ENCODE measurements around the gene STMN3.
A peak's percentile ranks its signal among the peaks of the same experiment; 100 is the strongest.

Gene STMN3

GRCh38 chr20:63653041-63653973, at the start of gene STMN3:
Gene STMN3, minus strand, starts transcription at chr20:63653424. Its CDS starts 79 bp downstream, at chr20:63653345.
- DNase-seq: peak; percentile 87

- DNase-seq: no peak
Measured at GRCh38 chr20:63702036-63702665, 48.9 kb upstream of the STMN3 start.

GRCh38 chr20:63701329-63702035, 48.3 kb upstream of the STMN3 start:
- DNase-seq: no peak

DNA sequence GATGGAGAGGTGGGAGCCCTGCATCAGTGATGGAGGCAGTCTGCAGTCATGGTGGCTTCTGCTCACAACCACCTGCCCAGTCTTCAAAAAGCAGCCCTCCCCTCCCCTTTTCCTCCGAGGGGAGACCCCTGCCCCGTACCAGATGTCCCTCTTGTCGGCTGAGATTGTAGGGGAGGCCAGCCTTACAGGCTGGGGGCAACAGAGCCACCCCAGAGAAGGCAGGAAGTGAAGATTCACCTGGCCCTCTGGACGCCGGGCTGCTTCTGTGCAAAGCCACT, 47.8 kb upstream of the STMN3 start:
- DNase-seq: no peak

DNA sequence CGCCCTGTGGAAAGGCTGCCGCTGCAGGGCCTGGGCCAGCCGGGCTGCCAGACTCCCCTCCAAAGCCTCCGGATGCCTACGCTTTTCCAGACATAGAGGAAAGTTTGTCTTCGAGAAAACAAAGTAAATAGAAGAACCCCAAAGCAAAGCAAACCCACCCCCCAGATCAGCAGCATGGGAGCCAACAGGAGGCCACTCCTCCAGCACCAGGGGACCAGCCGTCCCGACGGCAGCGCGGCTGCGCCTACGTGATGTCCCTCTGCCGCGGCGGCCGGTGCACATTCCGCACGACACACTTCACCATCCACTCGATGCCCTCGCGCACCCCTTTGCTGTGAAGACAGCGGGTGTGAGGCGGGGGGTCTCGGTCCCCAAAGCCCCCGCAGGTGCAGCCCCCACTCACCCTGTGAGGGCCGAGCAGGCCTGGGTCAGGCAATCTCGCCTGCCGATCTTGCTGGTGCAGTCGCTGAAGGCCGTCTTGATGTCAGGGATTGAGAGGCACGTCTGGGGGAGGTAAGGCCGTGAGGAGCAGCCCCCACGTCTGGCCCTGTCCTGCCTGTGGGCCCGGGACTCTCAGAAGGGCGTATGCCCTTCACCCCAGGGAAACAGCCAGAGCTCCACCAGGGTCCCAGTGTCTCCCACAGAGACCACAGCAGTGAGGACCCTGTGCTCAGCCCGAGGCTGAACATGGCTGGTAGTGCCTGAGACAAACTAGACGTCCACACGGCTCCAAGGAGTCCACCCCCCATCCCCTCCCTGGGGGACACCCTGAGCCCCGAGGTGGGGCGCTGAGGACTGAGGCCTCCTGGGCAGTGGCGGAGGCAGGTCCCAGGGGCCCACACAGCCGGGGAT, 47.2 kb upstream of the STMN3 start:
- no peak for DNase-seq

DNA sequence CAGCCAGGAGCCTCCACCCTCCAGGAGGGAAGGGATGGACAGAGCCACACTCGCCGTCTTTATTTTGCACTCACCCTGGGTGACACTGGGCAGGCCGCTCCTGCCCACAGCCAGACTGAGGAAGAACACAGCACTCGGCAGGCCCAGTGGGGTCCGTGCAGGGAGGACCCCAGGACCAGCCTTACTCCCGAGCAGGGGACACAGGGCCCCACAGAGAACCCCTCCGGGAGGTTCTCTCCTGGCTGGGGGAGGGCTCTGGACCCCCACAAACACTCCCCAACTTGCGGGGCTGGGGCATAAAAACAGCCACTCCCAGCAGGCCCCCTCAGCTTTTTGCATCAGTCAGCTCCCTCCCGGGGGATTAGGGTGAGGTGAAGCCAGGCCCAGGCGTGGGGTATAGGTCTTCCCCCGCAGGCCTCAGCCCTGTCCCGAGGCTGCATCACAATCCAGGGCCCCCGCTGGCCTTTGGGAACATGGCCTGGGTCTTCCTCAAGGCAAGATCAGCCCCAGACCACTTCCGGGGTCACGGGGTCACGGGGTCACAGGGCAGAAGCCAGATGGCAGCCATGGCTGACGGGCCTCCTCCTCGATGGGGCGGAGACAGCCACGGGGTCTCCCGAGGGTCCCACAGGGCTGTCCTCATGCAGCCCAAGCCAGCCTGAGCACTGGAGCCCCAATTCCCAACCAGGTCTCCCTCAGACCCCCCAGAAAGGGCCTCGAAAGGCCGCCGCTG, 46.4 kb upstream of the STMN3 start:
- DNase-seq: no peak

- peak; percentile 35 for DNase-seq
Measured at GRCh38 chr20:63698739-63699465, 45.7 kb upstream of the STMN3 start.

DNA sequence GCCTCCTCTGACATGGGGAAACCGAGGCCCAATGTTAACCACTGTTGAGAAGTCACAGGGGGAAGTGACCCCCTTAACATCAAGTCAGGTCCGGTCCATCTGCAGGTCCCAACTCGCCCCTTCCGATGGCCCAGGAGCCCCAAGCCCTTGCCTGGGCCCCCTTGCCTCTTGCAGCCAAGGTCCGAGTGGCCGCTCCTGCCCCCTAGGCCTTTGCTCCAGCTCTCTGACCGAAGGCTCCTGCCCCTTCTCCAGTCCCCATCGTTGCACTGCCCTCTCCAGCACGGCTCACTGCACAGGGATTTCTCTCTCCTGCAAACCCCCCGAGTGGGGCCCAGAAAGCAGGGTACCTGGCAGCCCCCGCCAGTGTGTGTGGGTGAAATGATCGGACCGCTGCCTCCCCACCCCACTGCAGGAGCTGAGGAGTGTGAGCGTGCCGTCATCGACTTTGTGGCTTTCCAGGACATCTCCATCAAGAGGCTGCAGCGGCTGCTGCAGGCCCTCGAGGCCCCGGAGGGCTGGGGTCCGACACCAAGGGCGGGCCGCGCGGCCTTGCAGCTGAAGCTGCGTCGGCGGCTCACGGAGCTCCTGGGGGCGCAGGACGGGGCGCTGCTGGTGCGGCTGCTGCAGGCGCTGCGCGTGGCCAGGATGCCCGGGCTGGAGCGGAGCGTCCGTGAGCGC, 44.8 kb upstream of the STMN3 start:
- no peak for DNase-seq

- no peak for DNase-seq
Measured at GRCh38 chr20:63697357-63697867, 44.2 kb upstream of the STMN3 start.

DNA sequence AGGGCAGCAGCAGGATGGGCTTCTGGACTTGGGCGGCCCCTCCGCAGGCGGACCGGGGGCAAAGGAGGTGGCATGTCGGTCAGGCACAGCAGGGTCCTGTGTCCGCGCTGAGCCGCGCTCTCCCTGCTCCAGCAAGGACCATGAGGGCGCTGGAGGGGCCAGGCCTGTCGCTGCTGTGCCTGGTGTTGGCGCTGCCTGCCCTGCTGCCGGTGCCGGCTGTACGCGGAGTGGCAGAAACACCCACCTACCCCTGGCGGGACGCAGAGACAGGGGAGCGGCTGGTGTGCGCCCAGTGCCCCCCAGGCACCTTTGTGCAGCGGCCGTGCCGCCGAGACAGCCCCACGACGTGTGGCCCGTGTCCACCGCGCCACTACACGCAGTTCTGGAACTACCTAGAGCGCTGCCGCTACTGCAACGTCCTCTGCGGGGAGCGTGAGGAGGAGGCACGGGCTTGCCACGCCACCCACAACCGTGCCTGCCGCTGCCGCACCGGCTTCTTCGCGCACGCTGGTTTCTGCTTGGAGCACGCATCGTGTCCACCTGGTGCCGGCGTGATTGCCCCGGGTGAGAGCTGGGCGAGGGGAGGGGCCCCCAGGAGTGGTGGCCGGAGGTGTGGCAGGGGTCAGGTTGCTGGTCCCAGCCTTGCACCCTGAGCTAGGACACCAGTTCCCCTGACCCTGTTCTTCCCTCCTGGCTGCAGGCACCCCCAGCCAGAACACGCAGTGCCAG, 43.6 kb upstream of the STMN3 start, which contains the start of gene TNFRSF6B:
TSS of gene TNFRSF6B (plus strand) at position 25 of the 729 bp plus-strand sequence. CDS start at position 141, 116 bp downstream.
- DNase-seq: peak; percentile 39

DNA sequence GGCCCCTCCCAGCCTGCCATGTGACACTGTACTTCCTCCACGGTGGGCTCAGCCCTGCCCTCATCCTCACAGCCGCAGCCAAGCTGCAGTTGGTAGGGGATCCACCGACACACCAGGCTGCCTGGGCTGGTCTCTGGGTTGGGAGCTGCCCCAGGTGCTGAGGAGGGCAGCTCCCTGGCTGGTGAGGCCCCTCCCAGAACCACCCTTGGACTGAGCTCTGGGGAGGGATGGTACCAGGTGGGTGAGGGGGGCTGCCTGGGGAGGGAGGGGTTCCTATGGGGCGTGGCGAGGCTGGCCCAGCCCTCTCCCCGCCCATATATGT, 43.0 kb upstream of the STMN3 start:
- peak; percentile 36 for DNase-seq

DNA sequence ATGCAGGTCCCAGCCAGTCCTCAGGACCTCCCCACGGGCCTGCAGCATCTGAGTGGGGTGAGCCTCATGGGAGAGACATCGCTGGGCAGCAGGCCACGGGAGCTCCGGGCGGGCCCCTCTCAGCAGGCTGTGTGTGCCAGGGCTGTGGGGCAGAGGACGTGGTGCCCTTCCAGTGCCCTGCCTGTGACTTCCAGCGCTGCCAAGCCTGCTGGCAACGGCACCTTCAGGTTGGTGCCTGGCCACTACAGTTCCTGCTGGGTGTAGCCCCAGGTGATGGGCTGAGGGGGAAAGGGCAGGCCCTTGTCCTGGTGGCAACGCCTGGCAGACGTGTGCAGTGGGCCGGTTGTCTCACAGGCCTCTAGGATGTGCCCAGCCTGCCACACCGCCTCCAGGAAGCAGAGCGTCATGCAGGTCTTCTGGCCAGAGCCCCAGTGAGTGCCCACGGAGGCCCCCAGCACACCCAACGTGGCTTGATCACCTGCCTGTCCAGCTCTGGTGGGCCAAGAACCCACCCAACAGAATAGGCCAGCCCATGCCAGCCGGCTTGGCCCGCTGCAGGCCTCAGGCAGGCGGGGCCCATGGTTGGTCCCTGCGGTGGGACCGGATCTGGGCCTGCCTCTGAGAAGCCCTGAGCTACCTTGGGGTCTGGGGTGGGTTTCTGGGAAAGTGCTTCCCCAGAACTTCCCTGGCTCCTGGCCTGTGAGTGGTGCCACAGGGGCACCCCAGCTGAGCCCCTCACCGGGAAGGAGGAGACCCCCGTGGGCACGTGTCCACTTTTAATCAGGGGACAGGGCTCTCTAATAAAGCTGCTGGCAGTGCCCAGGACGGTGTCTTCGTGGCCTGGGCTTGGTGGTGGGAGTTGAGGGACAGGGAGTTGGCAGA, 42.4 kb upstream of the STMN3 start:
- DNase-seq: no peak

DNA sequence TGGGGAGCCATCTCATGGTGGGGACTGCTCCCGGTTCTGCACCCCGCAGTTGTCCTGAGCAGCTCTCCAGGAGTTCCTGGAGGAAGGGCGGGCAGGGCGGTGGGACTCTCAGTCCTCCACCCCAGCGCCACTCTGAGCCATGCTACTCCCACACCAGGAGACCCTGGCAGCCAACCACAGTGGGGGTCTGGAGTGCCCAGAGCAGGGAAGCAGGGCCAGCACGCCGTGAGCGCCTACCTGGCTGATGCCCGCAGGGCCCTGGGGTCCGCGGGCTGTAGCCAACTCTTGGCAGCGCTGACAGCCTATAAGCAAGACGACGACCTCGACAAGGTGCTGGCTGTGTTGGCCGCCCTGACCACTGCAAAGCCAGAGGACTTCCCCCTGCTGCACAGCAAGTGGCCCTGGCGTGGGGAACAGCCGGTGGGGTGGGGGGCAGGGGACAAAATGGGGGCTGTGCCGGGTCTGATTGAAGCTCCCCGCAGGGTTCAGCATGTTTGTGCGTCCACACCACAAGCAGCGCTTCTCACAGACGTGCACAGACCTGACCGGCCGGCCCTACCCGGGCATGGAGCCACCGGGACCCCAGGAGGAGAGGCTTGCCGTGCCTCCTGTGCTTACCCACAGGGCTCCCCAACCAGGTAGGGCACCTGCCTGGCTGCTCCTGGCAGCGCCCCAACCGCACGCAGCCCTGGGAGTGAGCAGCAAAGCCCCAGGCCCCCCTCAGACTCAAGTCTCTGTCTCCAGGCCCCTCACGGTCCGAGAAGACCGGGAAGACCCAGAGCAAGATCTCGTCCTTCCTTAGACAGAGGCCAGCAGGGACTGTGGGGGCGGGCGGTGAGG, 41.6 kb upstream of the STMN3 start:
- no peak for DNase-seq

- DNase-seq: no peak
Measured at GRCh38 chr20:63693733-63694583, 40.7 kb upstream of the STMN3 start.

DNA sequence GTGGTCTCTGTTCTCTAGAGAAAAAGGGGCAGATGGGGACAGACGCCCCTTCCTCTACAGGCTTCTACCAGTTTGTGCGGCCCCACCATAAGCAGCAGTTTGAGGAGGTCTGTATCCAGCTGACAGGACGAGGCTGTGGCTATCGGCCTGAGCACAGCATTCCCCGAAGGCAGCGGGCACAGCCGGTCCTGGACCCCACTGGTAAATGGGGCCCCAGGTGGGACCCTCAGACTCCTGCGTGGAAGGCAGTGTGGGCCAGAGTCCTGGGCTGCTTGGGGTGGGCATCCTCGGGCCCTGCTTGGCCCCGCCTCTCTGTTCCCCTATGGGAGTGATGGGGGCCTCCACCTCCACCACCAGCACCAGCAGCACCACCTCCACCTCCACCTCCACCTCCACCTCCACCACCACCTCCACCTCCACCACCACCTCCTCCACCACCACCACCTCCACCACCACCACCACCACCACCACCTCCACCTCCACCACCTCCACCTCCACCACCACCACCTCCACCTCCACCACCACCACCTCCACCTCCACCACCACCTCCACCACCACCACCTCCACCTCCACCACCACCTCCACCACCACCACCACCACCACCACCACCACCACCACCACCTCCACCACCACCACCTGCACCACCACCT, 40.0 kb upstream of the STMN3 start:
- DNase-seq: no peak

GRCh38 chr20:63692436-63693082, 39.3 kb upstream of the STMN3 start:
- no peak for DNase-seq

Measured in CD4-positive, alpha-beta T cell treated with Interleukin-6 for 4 hours (primary cell).